HEK293 (cell line): ENCODE results near the gene ZNF234.

Source experiments
- CTCF ChIA-PET: fragments of 350-600 bp; formaldehyde crosslinking; extraction: SDS; loops from one replicate; lab custom pipeline; 2021; ENCODE audit warnings: antibody characterized with exemption; lab: Yijun Ruan, JAX
- POLR2A ChIA-PET: fragments of 300-600 bp; formaldehyde crosslinking; extraction: SDS; loops from one replicate; lab custom pipeline; 2020; ENCODE audit warnings: antibody characterized with exemption, inconsistent platforms; lab: Yijun Ruan, JAX
- H3K27ac ChIP-seq: fragments of 200-500 bp; sonication (Bioruptor generic); 2 replicates; pipeline ENCODE4 v1.5.1; 2014; ENCODE audit warnings: low read depth, low read length, control low read depth, inconsistent platforms; ENCODE audit errors: extremely low read depth
- H3K36me3 ChIP-seq, 2 experiments: fragments of 200-500 bp in 1 of 2; sonication (Bioruptor generic) in 1 of 2; 1 replicate in 1 of 2; 2 replicates in 1 of 2; pipeline ENCODE4 v1.5.1; 2014 to 2017; ENCODE audit warnings: inconsistent platforms in 2 of 2, low read length in 2 of 2; ENCODE audit not compliant: control insufficient read depth in 2 of 2, insufficient read depth in 1 of 2
- H3K4me1 ChIP-seq: fragments of 200-500 bp; sonication (Bioruptor generic); 2 replicates; pipeline ENCODE4 v1.5.1; 2014; ENCODE audit warnings: mild to moderate bottlenecking, low read length, inconsistent platforms; ENCODE audit not compliant: control insufficient read depth, insufficient read depth
- H3K4me3 ChIP-seq: 2 replicates; pipeline ENCODE4 v1.5.1; 2011; ENCODE audit warnings: low read depth, mild to moderate bottlenecking, control low read depth, low read length, moderate library complexity
- H3K9me3 ChIP-seq: fragments of 200-500 bp; sonication (Bioruptor generic); 2 replicates; pipeline ENCODE4 v1.5.1; 2014; ENCODE audit warnings: low read depth, low read length, inconsistent platforms; ENCODE audit not compliant: control insufficient read depth, insufficient read depth
- PRDM10 ChIP-seq: fragments of 450-650 bp; formaldehyde crosslinking; IDR thresholded peaks from 2 replicates; pipeline ENCODE4 v1.5.1; 2016; ENCODE audit warnings: missing biosample characterization, missing genetic modification characterization
- SETDB1 ChIP-seq: IDR thresholded peaks from one replicate; pipeline ENCODE4 v1.6.1; 2017; ENCODE audit warnings: mild to moderate bottlenecking, low read length, moderate library complexity, mixed read lengths; ENCODE audit not compliant: insufficient read length
- TRIM28 ChIP-seq: IDR thresholded peaks from 2 replicates; pipeline ENCODE4 v1.6.1; 2011; ENCODE audit warnings: low read length, control low read depth, borderline replicate concordance
- YY2 ChIP-seq: fragments of 450-650 bp; formaldehyde crosslinking; IDR thresholded peaks from 2 replicates; pipeline ENCODE4 v1.5.1; 2016; ENCODE audit warnings: missing biosample characterization, missing genetic modification characterization
- ZNF223 ChIP-seq: fragments of 450-650 bp; formaldehyde crosslinking; IDR thresholded peaks from 2 replicates; pipeline ENCODE4 v1.5.1; 2016; ENCODE audit warnings: missing biosample characterization, missing genetic modification characterization
- ZNF610 ChIP-seq: fragments of 450-650 bp; formaldehyde crosslinking; IDR thresholded peaks from 2 replicates; pipeline ENCODE4 v1.5.1; 2016; ENCODE audit warnings: missing biosample characterization, missing genetic modification characterization, borderline replicate concordance
- ZNF621 ChIP-seq: fragments of 450-650 bp; formaldehyde crosslinking; IDR thresholded peaks from 2 replicates; pipeline ENCODE4 v1.5.1; 2017; ENCODE audit warnings: missing biosample characterization, missing genetic modification characterization
- ZSCAN4 ChIP-seq: fragments of 450-650 bp; formaldehyde crosslinking; IDR thresholded peaks from 2 replicates; pipeline ENCODE4 v1.5.1; 2017; ENCODE audit warnings: missing biosample characterization, missing genetic modification characterization
- TF ChIP-seq, protein P1 (sequence below): fragments of 450-650 bp; formaldehyde crosslinking; IDR thresholded peaks from 2 replicates; pipeline ENCODE4 v1.5.1; 2016; ENCODE audit warnings: missing biosample characterization, missing genetic modification characterization
- TF ChIP-seq, protein P2 (sequence below): IDR thresholded peaks from 2 replicates; pipeline ENCODE4 v1.6.1; 2011; ENCODE audit warnings: mild to moderate bottlenecking, low read depth, low read length, borderline replicate concordance

ZNF234 gene

DNA sequence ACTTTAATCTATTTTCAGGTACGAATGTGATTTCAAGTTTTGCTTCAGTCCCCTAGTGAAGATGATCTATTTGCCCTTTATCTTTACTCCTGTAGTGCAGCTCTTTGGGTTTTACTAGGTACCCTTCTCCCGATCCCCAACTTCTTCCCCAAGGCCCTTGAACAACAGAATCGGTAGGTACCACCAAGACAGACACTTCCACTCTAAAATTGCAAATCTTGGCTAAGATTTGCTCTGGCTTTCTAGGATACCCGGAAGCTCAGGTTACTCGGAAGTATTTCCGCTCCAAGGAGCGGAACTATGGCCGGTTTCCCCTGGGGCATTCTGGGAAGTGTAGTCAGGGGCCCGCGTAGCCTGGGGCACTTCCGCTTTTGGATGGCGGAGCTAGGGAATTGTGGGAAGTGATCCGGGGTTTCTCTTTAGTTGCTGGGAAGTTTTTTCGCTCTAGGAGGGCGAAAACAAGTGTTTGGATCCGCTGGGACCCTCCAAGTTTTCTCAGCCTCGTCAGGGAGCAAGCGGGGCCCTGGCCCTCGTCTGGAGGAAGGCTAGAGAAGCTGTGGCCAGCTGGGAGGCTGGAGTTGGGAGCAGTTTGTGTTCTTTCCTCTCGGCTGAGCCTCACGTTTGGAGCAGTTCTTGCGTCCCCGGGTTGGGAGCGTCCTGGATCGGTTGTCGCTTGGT lies 65.9 kb downstream of the ZNF234 start:
- Histone ChIP-seq H3K4me3 (peak overlapping the region; percentile 44), H3K9me3 (peaks cover 36% of the 10 kb centered on the region), H3K4me1 (peaks cover 30% of the 10 kb centered on the region), H3K27ac (peak overlapping the region; percentile 98), H3K36me3 (peaks cover 0 to 40% of the 10 kb centered on the region in 2 experiments; a peak in 2 of 3 replicates)
- ChIA-PET CTCF (interaction anchor here (0.6 to 2.4 kb wide), 11 partner anchors 10 to 559 kb away, joined by 3 to 6 read pairs (median 4); partner anchors contain the start of genes ZNF221 and ZNF233), POLR2A (interaction anchor here (0.6 to 2.6 kb wide), 34 partner anchors 9 to 744 kb away, joined by 3 to 93 read pairs (median 5); partner anchors contain the start of genes ZNF180, ZNF221, ZNF222 and ZNF223)
- TF ChIP-seq, protein P1, sequence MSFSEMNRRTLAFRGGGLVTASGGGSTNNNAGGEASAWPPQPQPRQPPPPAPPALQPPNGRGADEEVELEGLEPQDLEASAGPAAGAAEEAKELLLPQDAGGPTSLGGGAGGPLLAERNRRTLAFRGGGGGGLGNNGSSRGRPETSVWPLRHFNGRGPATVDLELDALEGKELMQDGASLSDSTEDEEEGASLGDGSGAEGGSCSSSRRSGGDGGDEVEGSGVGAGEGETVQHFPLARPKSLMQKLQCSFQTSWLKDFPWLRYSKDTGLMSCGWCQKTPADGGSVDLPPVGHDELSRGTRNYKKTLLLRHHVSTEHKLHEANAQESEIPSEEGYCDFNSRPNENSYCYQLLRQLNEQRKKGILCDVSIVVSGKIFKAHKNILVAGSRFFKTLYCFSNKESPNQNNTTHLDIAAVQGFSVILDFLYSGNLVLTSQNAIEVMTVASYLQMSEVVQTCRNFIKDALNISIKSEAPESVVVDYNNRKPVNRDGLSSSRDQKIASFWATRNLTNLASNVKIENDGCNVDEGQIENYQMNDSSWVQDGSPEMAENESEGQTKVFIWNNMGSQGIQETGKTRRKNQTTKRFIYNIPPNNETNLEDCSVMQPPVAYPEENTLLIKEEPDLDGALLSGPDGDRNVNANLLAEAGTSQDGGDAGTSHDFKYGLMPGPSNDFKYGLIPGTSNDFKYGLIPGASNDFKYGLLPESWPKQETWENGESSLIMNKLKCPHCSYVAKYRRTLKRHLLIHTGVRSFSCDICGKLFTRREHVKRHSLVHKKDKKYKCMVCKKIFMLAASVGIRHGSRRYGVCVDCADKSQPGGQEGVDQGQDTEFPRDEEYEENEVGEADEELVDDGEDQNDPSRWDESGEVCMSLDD (tag by site-specific recombination), result peak; percentile 38; the same call in 1 of the 2 replicates
- TF ChIP-seq ZSCAN4 (tag by site-specific recombination) (peak; percentile 2; the same call in 1 of the 2 replicates), YY2 (peak; percentile 99; the same call in 1 of the 2 replicates), ZNF223 (tag by site-specific recombination) (no peak), TRIM28 (0 out of 2 replicates have a peak, but pooled peaks have one; percentile 64), PRDM10 (tag by site-specific recombination) (peak; percentile 98), ZNF621 (tag by site-specific recombination) (no peak), SETDB1 (peak; percentile 56), ZNF610 (peak; percentile 94; the same call in 1 of the 2 replicates)
- TF ChIP-seq, protein P2, sequence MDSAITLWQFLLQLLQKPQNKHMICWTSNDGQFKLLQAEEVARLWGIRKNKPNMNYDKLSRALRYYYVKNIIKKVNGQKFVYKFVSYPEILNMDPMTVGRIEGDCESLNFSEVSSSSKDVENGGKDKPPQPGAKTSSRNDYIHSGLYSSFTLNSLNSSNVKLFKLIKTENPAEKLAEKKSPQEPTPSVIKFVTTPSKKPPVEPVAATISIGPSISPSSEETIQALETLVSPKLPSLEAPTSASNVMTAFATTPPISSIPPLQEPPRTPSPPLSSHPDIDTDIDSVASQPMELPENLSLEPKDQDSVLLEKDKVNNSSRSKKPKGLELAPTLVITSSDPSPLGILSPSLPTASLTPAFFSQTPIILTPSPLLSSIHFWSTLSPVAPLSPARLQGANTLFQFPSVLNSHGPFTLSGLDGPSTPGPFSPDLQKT, result peak; percentile 74; the same call in 1 of the 2 replicates
